OCI-LY7 (cell line): ENCODE data around the gene WDR91.

Experiments
- EZH2phosphoT487 ChIP-seq: fragments of 200-600 bp; sonication (generic); IDR thresholded peaks from 2 replicates; pipeline ENCODE4 v1.6.1; 2018; ENCODE audit warnings: low read depth, borderline replicate concordance, mild to moderate bottlenecking, mixed run types, antibody characterized with exemption, low read length, moderate library complexity, mixed read lengths
- TF ChIP-seq, protein P1 (sequence below): fragments of 200-600 bp; sonication (generic); conservative IDR thresholded peaks from 2 replicates; pipeline ENCODE4 v1.5.1; 2014; ENCODE audit warnings: mild to moderate bottlenecking, antibody characterized with exemption, low read length, moderate library complexity, mixed read lengths

- no peak for TF ChIP-seq EZH2phosphoT487
- TF ChIP-seq, protein P1, sequence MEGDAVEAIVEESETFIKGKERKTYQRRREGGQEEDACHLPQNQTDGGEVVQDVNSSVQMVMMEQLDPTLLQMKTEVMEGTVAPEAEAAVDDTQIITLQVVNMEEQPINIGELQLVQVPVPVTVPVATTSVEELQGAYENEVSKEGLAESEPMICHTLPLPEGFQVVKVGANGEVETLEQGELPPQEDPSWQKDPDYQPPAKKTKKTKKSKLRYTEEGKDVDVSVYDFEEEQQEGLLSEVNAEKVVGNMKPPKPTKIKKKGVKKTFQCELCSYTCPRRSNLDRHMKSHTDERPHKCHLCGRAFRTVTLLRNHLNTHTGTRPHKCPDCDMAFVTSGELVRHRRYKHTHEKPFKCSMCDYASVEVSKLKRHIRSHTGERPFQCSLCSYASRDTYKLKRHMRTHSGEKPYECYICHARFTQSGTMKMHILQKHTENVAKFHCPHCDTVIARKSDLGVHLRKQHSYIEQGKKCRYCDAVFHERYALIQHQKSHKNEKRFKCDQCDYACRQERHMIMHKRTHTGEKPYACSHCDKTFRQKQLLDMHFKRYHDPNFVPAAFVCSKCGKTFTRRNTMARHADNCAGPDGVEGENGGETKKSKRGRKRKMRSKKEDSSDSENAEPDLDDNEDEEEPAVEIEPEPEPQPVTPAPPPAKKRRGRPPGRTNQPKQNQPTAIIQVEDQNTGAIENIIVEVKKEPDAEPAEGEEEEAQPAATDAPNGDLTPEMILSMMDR, result no peak
These were observed 59.8 kb downstream of the WDR91 start for GRCh38 chr7:135151533-135151932.
